Measurements from ENCODE around the gene YJEFN3.

Gene YJEFN3

GRCh38 chr19:19491321-19492025 is 37.2 kb upstream of the YJEFN3 start:
- TF ChIP-seq CTCF (conservative IDR thresholded peaks at IDR 0.05; ENCODE audit: low read length): no peak
- no peak for DNase-seq (ENCODE audit: low read depth)

GRCh38 chr19:19492026-19492610 is 36.6 kb upstream of the YJEFN3 start:
- DNase-seq (ENCODE audit: low read depth): no peak
- no peak overlapping the region for H3K4me3 ChIP-seq (ENCODE audit: low read length)
- no peak for TF ChIP-seq CTCF (conservative IDR thresholded peaks at IDR 0.05; ENCODE audit: low read length)

More at GRCh38 chr19:19491321-19492025, 37.2 kb upstream of the YJEFN3 start:
- no peak overlapping the region for H3K4me3 ChIP-seq (ENCODE audit: low read length)

- no peak for DNase-seq (ENCODE audit: low read depth)
- no peak overlapping the region for H3K4me3 ChIP-seq (ENCODE audit: low read length)
- TF ChIP-seq CTCF (conservative IDR thresholded peaks at IDR 0.05; ENCODE audit: low read length): no peak
Measured at GRCh38 chr19:19493841-19494546, 34.7 kb upstream of the YJEFN3 start.

- no peak for TF ChIP-seq CTCF (conservative IDR thresholded peaks at IDR 0.05; ENCODE audit: low read length)
- no peak overlapping the region for H3K4me3 ChIP-seq (ENCODE audit: low read length)
- no peak for DNase-seq (ENCODE audit: low read depth)
Measured at GRCh38 chr19:19495614-19496603, 32.8 kb upstream of the YJEFN3 start.

- DNase-seq (ENCODE audit: low read depth): no peak
- H3K4me3 ChIP-seq (ENCODE audit: low read length): no peak overlapping the region
- TF ChIP-seq CTCF (conservative IDR thresholded peaks at IDR 0.05; ENCODE audit: low read length): no peak
Measured at GRCh38 chr19:19498255-19498991, 30.3 kb upstream of the YJEFN3 start.
